Measurements from ENCODE around the gene URI1.

Gene URI1

DNA sequence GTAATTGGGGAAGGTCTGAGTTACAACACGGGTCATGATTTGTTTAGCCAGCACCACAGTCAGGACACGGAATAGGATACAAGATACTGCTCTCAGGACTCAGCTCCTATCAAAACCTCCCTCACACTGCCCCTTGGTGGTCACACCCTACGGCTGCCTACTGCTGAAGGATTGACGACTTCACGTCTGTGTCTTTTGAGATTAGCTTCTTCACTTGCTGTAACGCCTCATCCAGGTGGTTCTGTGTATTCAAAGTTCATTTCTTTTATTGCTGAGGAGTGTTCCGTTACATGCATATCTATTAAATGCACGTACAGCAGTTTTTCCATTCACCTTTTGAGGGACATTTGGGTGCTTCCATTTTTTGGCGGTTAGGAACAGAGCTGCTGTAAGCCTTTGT lies 46.3 kb downstream of the URI1 start:
- CTCF ChIA-PET = interaction anchor here (0.6 to 3.8 kb wide), 5 partner anchors 10 to 229 kb away, joined by 3 to 19 read pairs (median 4); no protein-coding TSS in a partner anchor
- TF ChIP-seq ZBTB8A (tag by site-specific recombination; IDR thresholded peaks at IDR 0.05) (no peak), ZNF639 (tag by site-specific recombination; IDR thresholded peaks at IDR 0.05) (no peak), ZNF623 (tag by site-specific recombination; IDR thresholded peaks at IDR 0.05) (no peak), ZNF645 (tag by site-specific recombination; IDR thresholded peaks at IDR 0.05) (no peak), ZNF548 (tag by site-specific recombination; IDR thresholded peaks at IDR 0.05) (no peak), IKZF3 (tag by site-specific recombination; IDR thresholded peaks at IDR 0.05) (no peak), PRDM1 (tag by site-specific recombination; IDR thresholded peaks at IDR 0.05) (no peak), ZEB2 (tag by site-specific recombination; IDR thresholded peaks at IDR 0.05) (no peak), ZNF280D (tag by site-specific recombination; IDR thresholded peaks at IDR 0.05) (no peak), PRDM10 (tag by site-specific recombination; IDR thresholded peaks at IDR 0.05) (no peak), ZBTB49 (tag by site-specific recombination; IDR thresholded peaks at IDR 0.05; ENCODE audit: low read depth) (no peak), REPIN1 (tag by site-specific recombination; IDR thresholded peaks at IDR 0.05; ENCODE audit: low read depth) (no peak), ZNF133 (tag by site-specific recombination; IDR thresholded peaks at IDR 0.05) (no peak), PRDM4 (tag by site-specific recombination; IDR thresholded peaks at IDR 0.05) (no peak), FEZF1 (tag by site-specific recombination; IDR thresholded peaks at IDR 0.05) (no peak), ZNF488 (tag by site-specific recombination; IDR thresholded peaks at IDR 0.05) (no peak)
- TF ChIP-seq, protein P1, sequence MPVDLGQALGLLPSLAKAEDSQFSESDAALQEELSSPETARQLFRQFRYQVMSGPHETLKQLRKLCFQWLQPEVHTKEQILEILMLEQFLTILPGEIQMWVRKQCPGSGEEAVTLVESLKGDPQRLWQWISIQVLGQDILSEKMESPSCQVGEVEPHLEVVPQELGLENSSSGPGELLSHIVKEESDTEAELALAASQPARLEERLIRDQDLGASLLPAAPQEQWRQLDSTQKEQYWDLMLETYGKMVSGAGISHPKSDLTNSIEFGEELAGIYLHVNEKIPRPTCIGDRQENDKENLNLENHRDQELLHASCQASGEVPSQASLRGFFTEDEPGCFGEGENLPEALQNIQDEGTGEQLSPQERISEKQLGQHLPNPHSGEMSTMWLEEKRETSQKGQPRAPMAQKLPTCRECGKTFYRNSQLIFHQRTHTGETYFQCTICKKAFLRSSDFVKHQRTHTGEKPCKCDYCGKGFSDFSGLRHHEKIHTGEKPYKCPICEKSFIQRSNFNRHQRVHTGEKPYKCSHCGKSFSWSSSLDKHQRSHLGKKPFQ (tag by site-specific recombination; IDR thresholded peaks at IDR 0.05) = no peak
- POLR2A ChIA-PET = interaction anchor here (0.7 to 1.1 kb wide), 2 partner anchors 15 to 1261 kb away, joined by 3 to 4 read pairs; no protein-coding TSS in a partner anchor
- Histone ChIP-seq H3K4me3 (ENCODE audit: low read depth, low read length) (no peak overlapping the region), H3K27ac (ENCODE audit: extremely low read depth, low read depth, low read length) (no peak overlapping the region), H3K9me3 (ENCODE audit: control insufficient read depth, insufficient read depth, low read depth, low read length) (peaks cover 2% of the 10 kb centered on the region), H3K4me1 (ENCODE audit: control insufficient read depth, insufficient read depth, low read length) (peaks cover 4% of the 10 kb centered on the region; the same call in 1 of the 2 replicates), H3K36me3 (ENCODE audit: control insufficient read depth in 2 of 2, insufficient read depth in 1 of 2, low read length in 2 of 2) (peaks cover 24 to 59% of the 10 kb centered on the region in 2 experiments)

Data from HEK293 (cell line).